Liver (tissue), 9 donors: ENCODE results near the gene PIK3R5. TPM values are rescaled to one million over a fixed set of nuclear protein-coding genes. Genes with fewer than 3 reads are reported as not detected.

ENCODE experiments used
- DNase-seq: peaks from one replicate; pipeline ENCODE4 v3.0.0-alpha.2; 2017; ENCODE audit warnings: low spot score
- H3K27ac ChIP-seq, 2 donors: one replicate each; pipeline ENCODE4 v1.7.0; 2013; ENCODE audit warnings: inconsistent platforms in 2 of 2, low read length in 2 of 2, control low read depth in 1 of 2, low read depth in 1 of 2, mild to moderate bottlenecking in 1 of 2
- H3K27me3 ChIP-seq, 4 donors: one replicate each; pipeline versions ENCODE4 v1.6.1 to v1.7.0; 2013; ENCODE audit warnings: low read length in 3 of 4, inconsistent platforms in 1 of 4, mild to moderate bottlenecking in 1 of 4, moderate library complexity in 1 of 4; ENCODE audit not compliant: control insufficient read depth in 4 of 4, insufficient read depth in 4 of 4
- H3K36me3 ChIP-seq, 4 donors: one replicate each; pipeline versions ENCODE4 v1.6.1 to v1.7.0; 2013; ENCODE audit warnings: low read length in 3 of 4, mild to moderate bottlenecking in 3 of 4, low read depth in 1 of 4, moderate library complexity in 1 of 4; ENCODE audit not compliant: control insufficient read depth in 4 of 4, insufficient read depth in 3 of 4
- H3K4me1 ChIP-seq, 4 donors: one replicate each; pipeline versions ENCODE4 v1.6.1 to v1.7.0; 2013; ENCODE audit warnings: low read length in 3 of 4, mild to moderate bottlenecking in 3 of 4, moderate library complexity in 1 of 4; ENCODE audit not compliant: control insufficient read depth in 4 of 4, insufficient read depth in 4 of 4
- H3K4me3 ChIP-seq, 3 donors: one replicate each; pipeline versions ENCODE4 v1.6.1 to v1.7.0; 2013; ENCODE audit warnings: low read length in 3 of 3, control low read depth in 1 of 3, low read depth in 1 of 3, mild to moderate bottlenecking in 1 of 3
- H3K9ac ChIP-seq, 2 donors: one replicate each; pipeline ENCODE4 v1.7.0; 2013; ENCODE audit warnings: low read length in 2 of 2, mild to moderate bottlenecking in 2 of 2, moderate library complexity in 2 of 2, control low read depth in 1 of 2, low read depth in 1 of 2
- H3K9me3 ChIP-seq, 4 donors: one replicate each; pipeline versions ENCODE4 v1.6.1 to v1.7.0; 2013; ENCODE audit warnings: low read length in 3 of 4; ENCODE audit not compliant: control insufficient read depth in 4 of 4
- ATF3 ChIP-seq: IDR thresholded peaks from 2 replicates; pipeline ENCODE4 v1.6.1; 2016; ENCODE audit warnings: antibody characterized with exemption
- CTCF ChIP-seq: fragments of 150-350 bp; IDR thresholded peaks from 2 replicates; pipeline ENCODE4 v1.5.1; 2017; ENCODE audit warnings: improper control_type of control experiment, low read depth, low read length; ENCODE audit not compliant: missing input control
- EGR1 ChIP-seq, 2 donors: IDR thresholded peaks; 2 replicates each; pipeline ENCODE4 v1.6.1; 2016 to 2018; ENCODE audit warnings: antibody characterized with exemption in 2 of 2, low read depth in 2 of 2
- FOXA1 ChIP-seq: IDR thresholded peaks from 2 replicates; pipeline ENCODE4 v1.6.1; 2016; ENCODE audit warnings: antibody characterized with exemption
- FOXA2 ChIP-seq: IDR thresholded peaks from 2 replicates; pipeline ENCODE4 v1.6.1; 2016; ENCODE audit warnings: antibody characterized with exemption
- GABPA ChIP-seq, 2 donors: IDR thresholded peaks in 1 of 2; conservative IDR thresholded peaks in 1 of 2; 2 replicates each; pipeline ENCODE4 v1.6.1; 2016; ENCODE audit warnings: antibody characterized with exemption in 2 of 2, mild to moderate bottlenecking in 1 of 2, moderate library complexity in 1 of 2
- HNF4A ChIP-seq, 2 donors: conservative IDR thresholded peaks; 2 replicates each; pipeline ENCODE4 v1.6.1; 2016; ENCODE audit warnings: antibody characterized with exemption in 2 of 2, mild to moderate bottlenecking in 2 of 2
- HNF4G ChIP-seq: IDR thresholded peaks from 2 replicates; pipeline ENCODE4 v1.6.1; 2016; ENCODE audit warnings: antibody characterized with exemption
- JUND ChIP-seq, 2 donors: IDR thresholded peaks; 2 replicates each; pipeline ENCODE4 v1.6.1; 2016; ENCODE audit warnings: antibody characterized with exemption in 2 of 2
- MAX ChIP-seq: IDR thresholded peaks from 2 replicates; pipeline ENCODE4 v1.6.1; 2016; ENCODE audit warnings: antibody characterized with exemption
- NR2F2 ChIP-seq: IDR thresholded peaks from 2 replicates; pipeline ENCODE4 v1.6.1; 2016; ENCODE audit warnings: antibody characterized with exemption
- RAD21 ChIP-seq, 2 donors: IDR thresholded peaks; 2 replicates each; pipeline ENCODE4 v1.6.1; 2016; ENCODE audit warnings: antibody characterized with exemption in 2 of 2, mild to moderate bottlenecking in 2 of 2
- REST ChIP-seq: IDR thresholded peaks from 2 replicates; pipeline ENCODE4 v1.6.1; 2016; ENCODE audit warnings: antibody characterized with exemption, mild to moderate bottlenecking
- RXRA ChIP-seq, 2 donors: IDR thresholded peaks; 2 replicates each; pipeline ENCODE4 v1.6.1; 2017 to 2018; ENCODE audit warnings: antibody characterized with exemption in 2 of 2, mild to moderate bottlenecking in 1 of 2
- SP1 ChIP-seq: IDR thresholded peaks from 2 replicates; pipeline ENCODE4 v1.6.1; 2018; ENCODE audit warnings: antibody characterized with exemption, mild to moderate bottlenecking
- TAF1 ChIP-seq: conservative IDR thresholded peaks from 2 replicates; pipeline ENCODE4 v1.6.1; 2016; ENCODE audit warnings: antibody characterized with exemption, mild to moderate bottlenecking
- YY1 ChIP-seq: IDR thresholded peaks from 2 replicates; pipeline ENCODE4 v1.6.1; 2016; ENCODE audit warnings: antibody characterized with exemption, mild to moderate bottlenecking
- ZBTB33 ChIP-seq: IDR thresholded peaks from 2 replicates; pipeline ENCODE4 v1.6.1; 2016; ENCODE audit warnings: antibody characterized with exemption
- WGBS: extraction: QIAGEN DNeasy Blood & Tissue Kit; methylation state at CpG from one replicate; pipeline ENCODE4 v1.1.7; 2013; 5-methylcytosine and 5-hydroxymethylcytosine counted together
- polyA plus RNA-seq, 2 donors: library from polyadenylated mRNA; stranded (reverse) in 1 of 2; unstranded in 1 of 2; fragments of 200-250 nt in 1 of 2; fragments of >200 nt in 1 of 2; fragmentation: Nextera tagmentation in 1 of 2; extraction: Ambion mirVana in 1 of 2; gene quantifications; one replicate each; pipeline versions ENCODE4 v1.2.1 to v1.2.3, GENCODE V29; 2013 to 2015
- total RNA-seq, 2 donors: library from RNA; depleted of rRNA; stranded (reverse); fragments of >200 nt; gene quantifications; one replicate each; pipeline ENCODE4 v1.2.3, GENCODE V29; 2014
- donor health status: healthy.
- donor health status: healthy.
- donor health status: healthy.
- donor health status: healthy.
- donor health status: healthy.

Gene PIK3R5
- total and polyA plus RNA-seq, 4 donors, result 0.93 to 7.8 (median 2.6) TPM

GRCh38 chr17:8855477-8856204, 109.9 kb downstream of the PIK3R5 start:
- no peak overlapping the region for H3K4me3 ChIP-seq
- H3K4me1 ChIP-seq, result no peaks in the 10 kb centered on the region
- DNase-seq, result no peak
- no peaks in the 10 kb centered on the region for H3K36me3 ChIP-seq
- peaks cover 0 to 3% (median under 1%) of the 10 kb centered on the region in 4 donors for H3K27me3 ChIP-seq
- no peak overlapping the region for H3K27ac ChIP-seq
- no peaks in the 10 kb centered on the region for H3K9me3 ChIP-seq
- H3K9ac ChIP-seq, result no peak overlapping the region
- WGBS, result 80% methylated on average over 17 of the region's 17 CpGs
- TF ChIP-seq RAD21 (IDR thresholded peaks at IDR 0.05), result no peak
- no peak for TF ChIP-seq TAF1
- no peak for TF ChIP-seq NR2F2

- H3K27me3 ChIP-seq, result peaks cover 0 to 6% (median under 1%) of the 10 kb centered on the region in 4 donors
- no peaks in the 10 kb centered on the region for H3K36me3 ChIP-seq
- 87% methylated on average over 5 of the region's 5 CpGs for WGBS
- H3K27ac ChIP-seq, result no peak overlapping the region
- H3K9ac ChIP-seq, result no peak overlapping the region
- no peak for DNase-seq
- H3K4me1 ChIP-seq, result no peaks in the 10 kb centered on the region
- H3K9me3 ChIP-seq, result no peaks in the 10 kb centered on the region
- no peak overlapping the region for H3K4me3 ChIP-seq
- TF ChIP-seq SP1, result no peak
- no peak for TF ChIP-seq HNF4A (conservative IDR thresholded peaks at IDR 0.05)
These were observed 113.9 kb downstream of the PIK3R5 start for GRCh38 chr17:8851600-8851999.

- H3K27me3 ChIP-seq, result peaks cover 0 to 6% (median under 1%) of the 10 kb centered on the region in 4 donors
- no peaks in the 10 kb centered on the region for H3K9me3 ChIP-seq
- TF ChIP-seq NR2F2 (no peak), GABPA (IDR thresholded peaks at IDR 0.05 in 1 of 2, conservative IDR thresholded peaks at IDR 0.05 in 1 of 2) (no peak), HNF4A (conservative IDR thresholded peaks at IDR 0.05) (no peak), SP1 (no peak), RXRA (IDR thresholded peaks at IDR 0.05) (no peak), FOXA2 (no peak), CTCF (no peak), REST (no peak), MAX (no peak), TAF1 (no peak), RAD21 (IDR thresholded peaks at IDR 0.05) (no peak), JUND (IDR thresholded peaks at IDR 0.05) (no peak), ATF3 (no peak), ZBTB33 (no peak), YY1 (no peak), HNF4G (no peak), FOXA1 (no peak), EGR1 (IDR thresholded peaks at IDR 0.05; ENCODE audit: low read depth in 2 of 2) (no peak)
- 66% methylated on average over 4 of the region's 4 CpGs for WGBS
- H3K4me1 ChIP-seq, result no peaks in the 10 kb centered on the region
- H3K36me3 ChIP-seq, result no peaks in the 10 kb centered on the region
- DNase-seq, result no peak
- H3K9ac ChIP-seq, result no peak overlapping the region
- H3K27ac ChIP-seq, result no peak overlapping the region
- H3K4me3 ChIP-seq, result no peak overlapping the region
These were observed 116.0 kb downstream of the PIK3R5 start for GRCh38 chr17:8849311-8850041.
